HG03097 (cell line): ENCODE results near the gene IFIT2.
"Not testable (repeated sequence)": the region's sequence is repeated elsewhere in the genome, so short reads cannot be mapped to it uniquely, and the experiment has no call there.

Experiments
- ATAC-seq: cut with Tn5 transposase; IDR thresholded peaks from one replicate; pipeline ENCODE4 v1.9.1; 2021; ENCODE audit not compliant: unreplicated experiment, low FRiP score

IFIT2 gene

GRCh38 chr10:89301721-89302445 is at the start of gene IFIT2:
IFIT2 (plus strand) TSS chr10:89302046; CDS start chr10:89302124, 78 bp downstream.
- ATAC-seq = no peak

- ATAC-seq = no peak
Observed at GRCh38 chr10:89252225-89252585, 49.6 kb upstream of the IFIT2 start.

- ATAC-seq = not testable (repeated sequence)
Observed at GRCh38 chr10:89255091-89255579, 46.7 kb upstream of the IFIT2 start.

- no peak for ATAC-seq
Observed at GRCh38 chr10:89255793-89256192, 46.1 kb upstream of the IFIT2 start.

- ATAC-seq = no peak
Observed at GRCh38 chr10:89256340-89256739, 45.5 kb upstream of the IFIT2 start.

- no peak for ATAC-seq
Observed at GRCh38 chr10:89256962-89257361, 44.9 kb upstream of the IFIT2 start.

GRCh38 chr10:89257581-89257980 is 44.3 kb upstream of the IFIT2 start:
- ATAC-seq = no peak

- ATAC-seq = no peak
Observed at GRCh38 chr10:89258881-89259280, 43.0 kb upstream of the IFIT2 start.

- ATAC-seq = no peak
Observed at GRCh38 chr10:89262086-89263051, 39.5 kb upstream of the IFIT2 start.

- ATAC-seq = no peak
Observed at GRCh38 chr10:89263091-89263490, 38.8 kb upstream of the IFIT2 start.

- ATAC-seq = no peak
Observed at GRCh38 chr10:89263531-89263930, 38.3 kb upstream of the IFIT2 start.

- no peak for ATAC-seq
Observed at GRCh38 chr10:89266721-89267453, 35.0 kb upstream of the IFIT2 start.

- ATAC-seq = no peak
Observed at GRCh38 chr10:89269433-89270152, 32.3 kb upstream of the IFIT2 start.

GRCh38 chr10:89270153-89270483 is 31.7 kb upstream of the IFIT2 start:
- no peak for ATAC-seq

GRCh38 chr10:89271532-89271931 is 30.3 kb upstream of the IFIT2 start:
- ATAC-seq = no peak

- ATAC-seq = no peak
Observed at GRCh38 chr10:89273680-89274079, 28.2 kb upstream of the IFIT2 start.

- ATAC-seq = no peak
Observed at GRCh38 chr10:89274928-89275327, 26.9 kb upstream of the IFIT2 start.

GRCh38 chr10:89275383-89275782 is 26.5 kb upstream of the IFIT2 start:
- no peak for ATAC-seq

GRCh38 chr10:89278034-89278535 is 23.8 kb upstream of the IFIT2 start:
- ATAC-seq = no peak

GRCh38 chr10:89278900-89279392 is 22.9 kb upstream of the IFIT2 start:
- ATAC-seq = no peak
